ENCODE results near the gene FRYL. TPM values are rescaled to one million over a fixed set of nuclear protein-coding genes. Genes with fewer than 3 reads are reported as not detected.
"Not testable (repeated sequence)": the region's sequence is repeated elsewhere in the genome, so short reads cannot be mapped to it uniquely, and the experiment has no call there.

The FRYL gene
- total and polyA plus RNA-seq, 2 experiments from 2014 or later, result 15.7 to 82.3 TPM

- H2AFZ ChIP-seq, result no peak overlapping the region
- no peak overlapping the region for H3K4me2 ChIP-seq
- H3K36me3 ChIP-seq (replicated peaks; ENCODE audit: insufficient read depth, low read depth), result peaks cover 4% of the 10 kb centered on the region
- H3K79me2 ChIP-seq, result peaks cover 94% of the 10 kb centered on the region
- no peak for TF ChIP-seq EZH2 (IDR thresholded peaks at IDR 0.05; ENCODE audit: borderline replicate concordance)
- TF ChIP-seq EZH2phosphoT487 (IDR thresholded peaks at IDR 0.05; ENCODE audit: low read depth, severe bottlenecking, unreplicated experiment), result no peak
- no peak for TF ChIP-seq CTCF (IDR thresholded peaks at IDR 0.05; ENCODE audit: poor library complexity)
- H3K9me2 ChIP-seq (replicated peaks; ENCODE audit: insufficient read depth), result no peaks in the 10 kb centered on the region
- H3K27ac ChIP-seq, result no peak overlapping the region
- H3K4me3 ChIP-seq, result no peak overlapping the region
- no peaks in the 10 kb centered on the region for H3K27me3 ChIP-seq
- H3K9me3 ChIP-seq (ENCODE audit: low read depth), result no peaks in the 10 kb centered on the region
- DNase-seq (ENCODE audit: low spot score), result no peak
- H3K4me1 ChIP-seq (ENCODE audit: insufficient read depth), result no peaks in the 10 kb centered on the region
- WGBS (ENCODE audit: low lambda C conversion rate, missing lambda C conversion rate), result 64% methylated on average over 5 of the region's 5 CpGs
- H4K20me1 ChIP-seq (ENCODE audit: insufficient read depth, poor library complexity, severe bottlenecking), result peaks cover 3% of the 10 kb centered on the region
Observed at GRCh38 chr4:48722509-48723446, 57.3 kb downstream of the FRYL start.

- WGBS (ENCODE audit: low lambda C conversion rate, missing lambda C conversion rate), result 95% methylated on average over 2 of the region's 2 CpGs
- H3K4me3 ChIP-seq, result no peak overlapping the region
- TF ChIP-seq EZH2phosphoT487 (IDR thresholded peaks at IDR 0.05; ENCODE audit: low read depth, severe bottlenecking, unreplicated experiment) (no peak), EZH2 (IDR thresholded peaks at IDR 0.05; ENCODE audit: borderline replicate concordance) (no peak), CTCF (IDR thresholded peaks at IDR 0.05; ENCODE audit: poor library complexity) (no peak)
- H3K79me2 ChIP-seq, result peaks cover 83% of the 10 kb centered on the region
- H4K20me1 ChIP-seq (ENCODE audit: insufficient read depth, poor library complexity, severe bottlenecking), result peaks cover 3% of the 10 kb centered on the region
- no peak for DNase-seq (ENCODE audit: low spot score)
- no peaks in the 10 kb centered on the region for H3K27me3 ChIP-seq
- no peak overlapping the region for H3K4me2 ChIP-seq
- H3K9me2 ChIP-seq (replicated peaks; ENCODE audit: insufficient read depth), result no peaks in the 10 kb centered on the region
- no peaks in the 10 kb centered on the region for H3K36me3 ChIP-seq (replicated peaks; ENCODE audit: insufficient read depth, low read depth)
- H3K9me3 ChIP-seq (ENCODE audit: low read depth), result no peaks in the 10 kb centered on the region
- H2AFZ ChIP-seq, result no peak overlapping the region
- H3K27ac ChIP-seq, result no peak overlapping the region
- H3K4me1 ChIP-seq (ENCODE audit: insufficient read depth), result no peaks in the 10 kb centered on the region
Observed at GRCh38 chr4:48720459-48720858, 59.6 kb downstream of the FRYL start.

- Histone ChIP-seq H3K4me1 (ENCODE audit: insufficient read depth) (no peaks in the 10 kb centered on the region), H3K27ac (no peak overlapping the region), H3K79me2 (peaks cover 68% of the 10 kb centered on the region), H2AFZ (no peak overlapping the region), H3K27me3 (no peaks in the 10 kb centered on the region), H3K36me3 (replicated peaks; ENCODE audit: insufficient read depth, low read depth) (no peaks in the 10 kb centered on the region), H3K9me2 (replicated peaks; ENCODE audit: insufficient read depth) (no peaks in the 10 kb centered on the region), H3K9me3 (ENCODE audit: low read depth) (no peaks in the 10 kb centered on the region), H4K20me1 (ENCODE audit: insufficient read depth, poor library complexity, severe bottlenecking) (no peaks in the 10 kb centered on the region), H3K4me3 (no peak overlapping the region), H3K4me2 (no peak overlapping the region)
- WGBS (ENCODE audit: low lambda C conversion rate, missing lambda C conversion rate), result 85% methylated on average over 5 of the region's 5 CpGs
- TF ChIP-seq CTCF (IDR thresholded peaks at IDR 0.05; ENCODE audit: poor library complexity) (no peak), EZH2phosphoT487 (IDR thresholded peaks at IDR 0.05; ENCODE audit: low read depth, severe bottlenecking, unreplicated experiment) (no peak), EZH2 (IDR thresholded peaks at IDR 0.05; ENCODE audit: borderline replicate concordance) (no peak)
- DNase-seq (ENCODE audit: low spot score), result no peak
Observed at GRCh38 chr4:48718818-48719465, 61.1 kb downstream of the FRYL start.

- H3K36me3 ChIP-seq (replicated peaks; ENCODE audit: insufficient read depth, low read depth); H3K9me3 ChIP-seq (ENCODE audit: low read depth); H3K4me1 ChIP-seq (ENCODE audit: insufficient read depth); H3K27me3 ChIP-seq; H3K4me2 ChIP-seq; H3K27ac ChIP-seq; H3K4me3 ChIP-seq; DNase-seq (ENCODE audit: low spot score); H4K20me1 ChIP-seq (ENCODE audit: insufficient read depth, poor library complexity, severe bottlenecking); H2AFZ ChIP-seq; H3K9me2 ChIP-seq (replicated peaks; ENCODE audit: insufficient read depth): not testable (repeated sequence)
- WGBS (ENCODE audit: low lambda C conversion rate, missing lambda C conversion rate), result 93% methylated on average over 4 of the region's 5 CpGs
- H3K79me2 ChIP-seq, result peaks cover 48% of the 10 kb centered on the region
Observed at GRCh38 chr4:48716285-48716684, 63.8 kb downstream of the FRYL start.

Measured in hepatocyte (in vitro differentiated cells).